Calu3 (cell line): ENCODE measurements around the gene NANOGP8. TPM values are rescaled to one million over a fixed set of nuclear protein-coding genes. Genes with fewer than 3 reads are reported as not detected.

ENCODE experiments used
- BruUV-seq: library from RNA; stranded (reverse); fragments of 400-500 nt; replicated peaks from 2 replicates; lab custom pipeline; 2021; lab: Mats Ljungman, UMichigan
- CTCF ChIA-PET: fragments of 300-600 bp; sonication (Branson Sonifier 250); formaldehyde crosslinking; loops from one replicate; lab custom pipeline; 2022; ENCODE audit warnings: antibody characterized with exemption; lab: Charles Lee
- DNase-seq: peaks from one replicate; pipeline ENCODE4 v3.0.0; 2022
- H3K27ac Mint-ChIP-seq: one replicate; pipeline ENCODE4 v1.8.0; 2022; ENCODE audit warnings: mixed read lengths; ENCODE audit not compliant: unreplicated experiment
- H3K27me3 Mint-ChIP-seq: one replicate; pipeline ENCODE4 v1.8.0; 2022; ENCODE audit warnings: mixed read lengths; ENCODE audit not compliant: unreplicated experiment
- H3K36me3 Mint-ChIP-seq: one replicate; pipeline ENCODE4 v1.8.0; 2022; ENCODE audit warnings: mild to moderate bottlenecking, moderate library complexity, mixed read lengths; ENCODE audit not compliant: insufficient read depth, unreplicated experiment
- H3K4me1 Mint-ChIP-seq: one replicate; pipeline ENCODE4 v1.8.0; 2022; ENCODE audit warnings: mild to moderate bottlenecking, low read depth, mixed read lengths; ENCODE audit not compliant: unreplicated experiment
- H3K4me3 Mint-ChIP-seq: one replicate; pipeline ENCODE4 v1.8.0; 2022; ENCODE audit warnings: mild to moderate bottlenecking, low read depth, moderate library complexity, mixed read lengths; ENCODE audit not compliant: unreplicated experiment
- H3K9me3 Mint-ChIP-seq: one replicate; pipeline ENCODE4 v1.8.0; 2022; ENCODE audit warnings: low read depth, mixed read lengths; ENCODE audit not compliant: unreplicated experiment
- intact Hi-C: fragments of 100-400 bp; cut with micrococcal nuclease; formaldehyde crosslinking; loops from one replicate; pipeline ENCODE4 v1.10.0; 2022; ENCODE audit not compliant: unreplicated experiment
- total RNA-seq: library from RNA; stranded (reverse); gene quantifications from 2 replicates; pipeline ENCODE4 v1.2.3, GENCODE V29; 2022
- TF ChIP-seq, protein P1 (sequence below): fragments of 200-600 bp; IDR thresholded peaks from one replicate; pipeline ENCODE4 v1.8.0; 2022; ENCODE audit warnings: antibody characterized with exemption; ENCODE audit not compliant: unreplicated experiment

NANOGP8 gene
- total RNA-seq, 1 experiment from 2014 or later = not detected

DNA sequence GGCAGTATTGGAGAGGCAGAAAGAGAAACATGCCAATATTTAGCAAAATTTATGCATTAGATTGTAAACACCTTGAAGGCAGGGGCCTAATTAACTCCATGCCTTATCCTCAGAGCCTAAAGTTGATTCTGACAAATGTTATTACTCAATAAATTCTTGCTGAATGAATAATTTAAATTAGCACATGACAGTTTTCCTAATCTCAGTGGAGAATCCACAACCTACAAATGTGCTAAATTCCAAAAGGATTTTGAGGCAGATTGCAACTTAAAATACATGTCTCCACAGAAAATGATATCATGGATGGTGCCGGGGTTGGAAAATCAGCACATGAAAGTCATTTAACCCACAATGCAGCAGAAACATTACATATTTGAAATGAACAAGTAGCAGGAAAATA lies 41.1 kb upstream of the NANOGP8 start:
- H3K27ac Mint-ChIP-seq = no peak overlapping the region
- H3K9me3 Mint-ChIP-seq = no peaks in the 10 kb centered on the region
- CTCF ChIA-PET = no interaction called here
- no peak overlapping the region for H3K4me3 Mint-ChIP-seq
- TF ChIP-seq, protein P1, sequence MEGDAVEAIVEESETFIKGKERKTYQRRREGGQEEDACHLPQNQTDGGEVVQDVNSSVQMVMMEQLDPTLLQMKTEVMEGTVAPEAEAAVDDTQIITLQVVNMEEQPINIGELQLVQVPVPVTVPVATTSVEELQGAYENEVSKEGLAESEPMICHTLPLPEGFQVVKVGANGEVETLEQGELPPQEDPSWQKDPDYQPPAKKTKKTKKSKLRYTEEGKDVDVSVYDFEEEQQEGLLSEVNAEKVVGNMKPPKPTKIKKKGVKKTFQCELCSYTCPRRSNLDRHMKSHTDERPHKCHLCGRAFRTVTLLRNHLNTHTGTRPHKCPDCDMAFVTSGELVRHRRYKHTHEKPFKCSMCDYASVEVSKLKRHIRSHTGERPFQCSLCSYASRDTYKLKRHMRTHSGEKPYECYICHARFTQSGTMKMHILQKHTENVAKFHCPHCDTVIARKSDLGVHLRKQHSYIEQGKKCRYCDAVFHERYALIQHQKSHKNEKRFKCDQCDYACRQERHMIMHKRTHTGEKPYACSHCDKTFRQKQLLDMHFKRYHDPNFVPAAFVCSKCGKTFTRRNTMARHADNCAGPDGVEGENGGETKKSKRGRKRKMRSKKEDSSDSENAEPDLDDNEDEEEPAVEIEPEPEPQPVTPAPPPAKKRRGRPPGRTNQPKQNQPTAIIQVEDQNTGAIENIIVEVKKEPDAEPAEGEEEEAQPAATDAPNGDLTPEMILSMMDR = no peak
- intact Hi-C loops = no loop called here
- no peaks in the 10 kb centered on the region for H3K4me1 Mint-ChIP-seq
- H3K27me3 Mint-ChIP-seq = no peaks in the 10 kb centered on the region
- no peak for DNase-seq
- BruUV-seq = no TSS peak
- H3K36me3 Mint-ChIP-seq = no peaks in the 10 kb centered on the region

DNA sequence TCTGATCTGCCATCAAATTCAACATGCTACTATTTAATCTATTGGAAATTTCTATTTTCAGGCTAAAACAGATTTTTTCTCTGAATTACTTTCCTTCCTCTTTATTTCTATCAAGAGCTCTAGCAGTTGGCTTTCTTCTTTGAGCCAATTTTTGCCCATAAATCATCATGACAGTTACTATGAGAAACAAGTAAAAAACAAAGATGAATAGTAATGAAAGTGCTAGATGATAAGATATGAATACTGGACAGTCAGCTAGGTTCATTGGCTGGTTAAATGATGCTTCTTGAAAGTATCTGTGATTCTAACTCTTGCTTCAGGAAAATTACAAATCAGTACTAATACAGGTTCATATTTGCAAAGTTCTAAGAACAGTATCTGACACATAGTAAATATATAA lies 38.6 kb upstream of the NANOGP8 start:
- CTCF ChIA-PET = no interaction called here
- Mint-ChIP-seq H3K9me3 (no peaks in the 10 kb centered on the region), H3K4me3 (no peak overlapping the region), H3K4me1 (no peaks in the 10 kb centered on the region), H3K27ac (no peak overlapping the region), H3K27me3 (no peaks in the 10 kb centered on the region), H3K36me3 (no peaks in the 10 kb centered on the region)
- TF ChIP-seq, protein P1 = no peak
- intact Hi-C loops = no loop called here
- BruUV-seq = no TSS peak
- no peak for DNase-seq

DNA sequence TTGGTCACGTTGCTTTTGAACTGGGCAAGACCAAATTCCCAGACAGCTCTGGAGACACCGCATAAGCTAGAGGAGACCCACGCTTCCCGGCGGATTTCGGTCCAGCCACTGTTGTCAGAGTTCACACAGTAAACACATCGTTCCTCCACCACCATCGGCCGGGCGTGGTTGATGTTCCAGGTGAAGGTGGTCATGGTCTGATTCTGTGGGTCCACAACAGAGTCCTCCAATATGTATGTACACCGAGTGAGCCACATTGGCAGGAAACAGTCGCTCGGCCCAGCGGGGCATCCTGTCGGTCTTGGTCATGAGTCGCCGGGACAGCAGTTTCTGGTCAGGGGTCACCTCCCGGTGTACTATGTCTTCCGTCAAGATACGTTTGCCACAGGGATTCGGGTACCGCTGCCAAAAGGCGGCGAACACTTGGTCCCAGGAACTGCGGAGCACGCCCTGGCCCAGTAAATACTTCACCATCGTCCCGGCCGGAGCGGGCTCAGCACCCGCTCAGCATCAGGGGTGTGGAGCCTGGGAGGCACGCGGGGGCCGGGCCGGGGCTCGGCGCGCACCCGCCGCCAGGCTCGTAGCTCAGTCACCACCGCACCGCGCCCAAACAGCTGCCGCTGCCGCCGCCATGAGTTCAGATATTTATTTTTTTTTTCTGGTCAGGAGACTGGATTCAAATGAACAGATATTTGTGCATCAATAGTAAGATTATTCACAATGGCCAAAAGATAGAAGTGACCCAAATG lies 36.7 kb upstream of the NANOGP8 start:
- BruUV-seq = no TSS peak
- Mint-ChIP-seq H3K4me3 (no peak overlapping the region), H3K9me3 (no peaks in the 10 kb centered on the region), H3K27me3 (no peaks in the 10 kb centered on the region), H3K27ac (no peak overlapping the region), H3K4me1 (no peaks in the 10 kb centered on the region), H3K36me3 (no peaks in the 10 kb centered on the region)
- CTCF ChIA-PET = no interaction called here
- intact Hi-C loops = no loop called here
- DNase-seq = no peak
- TF ChIP-seq, protein P1 = no peak

DNA sequence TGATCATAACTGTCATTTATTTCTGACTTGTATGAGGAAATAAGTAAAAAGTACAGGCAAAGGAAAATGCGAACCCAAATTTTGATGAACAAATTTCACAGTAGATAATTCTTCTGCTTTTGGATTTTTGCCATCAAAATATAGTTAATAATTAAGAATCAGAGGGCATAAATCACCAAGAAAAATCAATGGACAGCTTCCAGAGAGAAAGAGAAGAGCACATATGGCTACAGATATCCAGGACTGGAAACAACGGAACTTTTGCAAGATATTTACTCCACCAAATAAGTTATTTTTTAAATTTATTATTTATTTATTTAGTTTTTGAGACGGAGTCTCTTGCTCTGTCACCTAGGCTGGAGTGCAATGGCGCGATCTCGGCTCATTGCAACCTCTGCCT lies 35.1 kb upstream of the NANOGP8 start:
- BruUV-seq = no TSS peak
- H3K27me3 Mint-ChIP-seq = no peaks in the 10 kb centered on the region
- CTCF ChIA-PET = no interaction called here
- H3K9me3 Mint-ChIP-seq = no peaks in the 10 kb centered on the region
- no peak overlapping the region for H3K27ac Mint-ChIP-seq
- intact Hi-C loops = no loop called here
- H3K4me3 Mint-ChIP-seq = no peak overlapping the region
- no peaks in the 10 kb centered on the region for H3K4me1 Mint-ChIP-seq
- H3K36me3 Mint-ChIP-seq = no peaks in the 10 kb centered on the region
- DNase-seq = no peak
- TF ChIP-seq, protein P1 = no peak
